Spleen (tissue), 11 donors: ENCODE results near the gene ITGA1. TPM values are rescaled to one million over a fixed set of nuclear protein-coding genes. Genes with fewer than 3 reads are reported as not detected.
A peak's percentile ranks its signal among the peaks of the same experiment; 100 is the strongest.

ENCODE experiments used
- DNase-seq: peaks from one replicate; pipeline ENCODE4 v3.0.0-alpha.2; 2020
- H3K27ac ChIP-seq, 8 donors: fragments of 200-600 bp; sonication (generic) in 7 of 8; 1 replicate in 4 of 8; 2 replicates in 4 of 8; pipeline versions ENCODE4 v1.5.0 to v1.8.0; 2016 to 2021; ENCODE audit warnings: inconsistent platforms in 4 of 8, mild to moderate bottlenecking in 4 of 8, moderate library complexity in 1 of 8
- H3K27me3 ChIP-seq, 7 donors: fragments of 200-600 bp; sonication (generic) in 6 of 7; replicated peaks in 1 of 7; 1 replicate in 4 of 7; 2 replicates in 3 of 7; pipeline versions ENCODE4 v1.5.0 to v1.8.0; 2016 to 2021; ENCODE audit warnings: inconsistent platforms in 3 of 7, mild to moderate bottlenecking in 1 of 7
- H3K36me3 ChIP-seq, 6 donors: fragments of 200-600 bp; sonication (generic) in 5 of 6; 1 replicate in 4 of 6; 2 replicates in 2 of 6; pipeline versions ENCODE4 v1.5.0 to v1.8.0; 2016 to 2021; ENCODE audit warnings: inconsistent platforms in 2 of 6
- H3K4me1 ChIP-seq, 6 donors: fragments of 200-600 bp; sonication (generic) in 5 of 6; 1 replicate in 3 of 6; 2 replicates in 3 of 6; pipeline versions ENCODE4 v1.5.0 to v1.8.0; 2016 to 2021; ENCODE audit warnings: inconsistent platforms in 3 of 6
- H3K4me3 ChIP-seq, 8 donors: fragments of 200-600 bp; sonication (generic) in 7 of 8; 1 replicate in 4 of 8; 2 replicates in 4 of 8; pipeline versions ENCODE4 v1.5.0 to v1.8.0; 2016 to 2021; ENCODE audit warnings: inconsistent platforms in 4 of 8, mild to moderate bottlenecking in 4 of 8, moderate library complexity in 2 of 8
- H3K9me3 ChIP-seq, 8 donors: fragments of 200-600 bp; sonication (generic) in 7 of 8; 1 replicate in 4 of 8; 2 replicates in 4 of 8; pipeline versions ENCODE4 v1.5.0 to v1.8.0; 2016 to 2021; ENCODE audit warnings: inconsistent platforms in 4 of 8
- POLR2A ChIP-seq, 3 donors: fragments of 450-650 bp; IDR thresholded peaks; one replicate each; pipeline ENCODE4 v1.5.1; 2017; ENCODE audit warnings: antibody characterized with exemption in 3 of 3, mild to moderate bottlenecking in 1 of 3
- POLR2AphosphoS5 ChIP-seq, 3 donors: sonication (generic); formaldehyde crosslinking; IDR thresholded peaks; one replicate each; pipeline ENCODE4 v1.5.1; 2017; ENCODE audit warnings: antibody characterized with exemption in 3 of 3
- WGBS, 5 donors: extraction: QIAGEN DNeasy Blood & Tissue Kit in 3 of 5; methylation state at CpG; one replicate each; pipeline versions ENCODE4 v1.1.5 to v1.1.7; 2013 to 2018; 5-methylcytosine and 5-hydroxymethylcytosine counted together
- intact Hi-C: fragments of 100-400 bp; cut with DNase I; formaldehyde crosslinking; loops from one replicate; pipeline ENCODE4 v1.15.0; 2023; ENCODE audit warnings: low total_unique reads
- polyA plus RNA-seq, 3 donors: library from polyadenylated mRNA; stranded (reverse); fragments of 200-250 nt; gene quantifications; one replicate each; pipeline ENCODE4 v1.2.1, GENCODE V29; 2013
- small RNA-seq, 4 donors: library from RNA; depleted of rRNA; stranded (forward); fragments of <200 nt; gene quantifications; one replicate each; pipeline ENCODE3, GENCODE V24; 2016
- total RNA-seq, 7 donors: library from RNA; depleted of rRNA in 3 of 7; stranded (reverse); fragments of >200 nt in 3 of 7; fragmentation: NEBNext Ultra II Directional in 4 of 7; extraction: Animal tissue kit (Norgen Biotek cat#: 25700) in 4 of 7; gene quantifications; one replicate each; pipeline versions ENCODE4 v1.1.0 to v1.2.1, GENCODE V29; 2016 to 2021
- TF ChIP-seq, protein P1 (sequence below), 11 experiments: fragments of 200-600 bp in 7 of 11; fragments of 450-650 bp in 4 of 11; sonication (generic) in 4 of 11; IDR thresholded peaks in 8 of 11; conservative IDR thresholded peaks in 3 of 11; 1 replicate in 7 of 11; 2 replicates in 4 of 11; pipeline versions ENCODE4 v1.4.0 to v1.8.0; 2016 to 2021; ENCODE audit warnings: antibody characterized with exemption in 11 of 11, inconsistent platforms in 4 of 11, mild to moderate bottlenecking in 1 of 11
- donor health status: healthy with polysubstance abuse.
- donor health status: DM: no; HTN: no; CAD: no; lungs with moderate emphysema.
- donor health status: DM: no; HTN: no; CAD: no.
- donor health status: Bipolar disorder and iron deficiency.
- donor health status: healthy.
- donor health status: DM: no; HTN: no; CAD: no.
- donor health status: DM: yes; HTN: yes; CAD: no.

Gene ITGA1
- total and polyA plus RNA-seq, 10 donors, result 8.3 to 505 (median 289) TPM

DNA sequence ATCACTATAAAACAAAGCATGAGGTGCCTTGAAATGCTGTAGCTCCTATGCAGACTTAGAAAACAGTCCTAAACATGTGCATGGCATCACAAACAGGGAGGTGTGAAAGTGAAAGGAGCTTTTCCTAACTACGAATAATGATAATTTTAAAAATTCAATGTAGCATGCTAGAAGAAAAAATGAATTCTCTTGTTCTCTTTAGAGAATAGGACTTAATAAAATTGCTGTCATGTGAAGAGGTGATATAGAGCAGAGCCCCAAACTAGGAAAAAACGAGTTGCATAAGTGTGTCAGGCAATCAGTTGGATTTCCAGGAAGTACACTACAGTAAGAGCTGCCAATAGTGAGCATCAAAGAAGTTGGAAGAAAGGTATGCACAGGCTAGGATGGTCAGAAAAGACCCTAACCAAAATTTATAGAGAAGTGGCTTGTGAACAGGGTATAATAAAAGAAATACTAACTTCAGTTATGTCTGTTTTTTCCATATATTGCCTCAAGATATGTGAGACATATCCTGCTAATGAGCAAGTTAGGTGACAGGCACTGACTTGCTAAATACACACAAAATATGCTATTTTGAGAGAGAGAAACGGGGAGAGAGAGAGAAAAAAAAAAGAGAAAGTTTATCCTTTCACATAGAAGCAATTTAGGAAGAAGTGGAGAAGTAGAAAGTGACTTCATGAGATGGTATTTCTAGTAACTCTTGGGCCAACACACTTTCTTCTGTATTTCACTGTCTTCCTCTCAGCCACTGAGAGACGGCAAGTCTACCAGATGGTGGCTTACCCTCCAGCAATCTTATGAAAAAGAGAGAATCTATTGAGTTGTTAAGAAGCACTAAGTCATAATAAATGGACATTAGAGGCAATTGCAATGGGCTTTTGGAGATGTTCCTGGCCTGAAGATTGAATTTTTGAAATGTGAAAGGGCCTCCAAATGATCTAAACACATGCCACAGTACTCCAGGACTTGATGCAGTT, 219.5 kb downstream of the ITGA1 start:
- DNase-seq, result no peak
- WGBS, 5 donors, result 38 to 53% (median 46%) methylated on average over 4 of the region's 4 CpGs
- intact Hi-C loops, result no loop called here
- TF ChIP-seq POLR2A (IDR thresholded peaks at IDR 0.05), result no peak
- no peak for TF ChIP-seq POLR2AphosphoS5 (IDR thresholded peaks at IDR 0.05)
- TF ChIP-seq, protein P1, sequence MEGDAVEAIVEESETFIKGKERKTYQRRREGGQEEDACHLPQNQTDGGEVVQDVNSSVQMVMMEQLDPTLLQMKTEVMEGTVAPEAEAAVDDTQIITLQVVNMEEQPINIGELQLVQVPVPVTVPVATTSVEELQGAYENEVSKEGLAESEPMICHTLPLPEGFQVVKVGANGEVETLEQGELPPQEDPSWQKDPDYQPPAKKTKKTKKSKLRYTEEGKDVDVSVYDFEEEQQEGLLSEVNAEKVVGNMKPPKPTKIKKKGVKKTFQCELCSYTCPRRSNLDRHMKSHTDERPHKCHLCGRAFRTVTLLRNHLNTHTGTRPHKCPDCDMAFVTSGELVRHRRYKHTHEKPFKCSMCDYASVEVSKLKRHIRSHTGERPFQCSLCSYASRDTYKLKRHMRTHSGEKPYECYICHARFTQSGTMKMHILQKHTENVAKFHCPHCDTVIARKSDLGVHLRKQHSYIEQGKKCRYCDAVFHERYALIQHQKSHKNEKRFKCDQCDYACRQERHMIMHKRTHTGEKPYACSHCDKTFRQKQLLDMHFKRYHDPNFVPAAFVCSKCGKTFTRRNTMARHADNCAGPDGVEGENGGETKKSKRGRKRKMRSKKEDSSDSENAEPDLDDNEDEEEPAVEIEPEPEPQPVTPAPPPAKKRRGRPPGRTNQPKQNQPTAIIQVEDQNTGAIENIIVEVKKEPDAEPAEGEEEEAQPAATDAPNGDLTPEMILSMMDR (IDR thresholded peaks at IDR 0.05 in 8 of 11, conservative IDR thresholded peaks at IDR 0.05 in 3 of 11), result no peak
- H3K4me1 ChIP-seq, result peaks cover 7 to 27% (median 17%) of the 10 kb centered on the region in 6 donors
- H3K9me3 ChIP-seq, result no peaks in the 10 kb centered on the region
- no peaks in the 10 kb centered on the region for H3K36me3 ChIP-seq
- peak overlapping the region in 1 of 8 donors; percentile 3 for H3K4me3 ChIP-seq
- H3K27ac ChIP-seq, result peak overlapping the region in 6 of 8 donors; percentile 7 to 67 (median 31)
- H3K27me3 ChIP-seq, result no peaks in the 10 kb centered on the region

DNA sequence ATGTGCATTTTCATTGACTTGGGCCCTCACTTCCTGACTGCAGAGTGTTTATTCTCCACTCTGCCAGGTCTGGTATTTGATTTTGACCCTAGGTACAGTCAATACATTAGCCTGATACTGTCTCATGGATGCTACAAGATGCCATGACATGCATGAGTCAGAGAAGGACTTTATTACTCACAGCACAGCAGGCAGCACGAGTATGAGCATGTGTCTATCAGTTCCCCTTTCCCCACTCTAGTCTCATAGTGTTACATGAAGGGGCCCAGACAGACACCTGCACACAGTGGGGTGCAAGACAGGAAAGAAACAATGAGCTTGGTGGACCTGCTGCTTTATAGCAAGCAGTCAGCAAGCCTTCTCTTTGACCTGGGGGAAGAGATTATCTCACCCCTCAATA, 221.0 kb downstream of the ITGA1 start:
- Histone ChIP-seq H3K27ac (no peak overlapping the region), H3K9me3 (peaks cover 0 to 3% (median 0%) of the 10 kb centered on the region in 8 donors), H3K4me3 (no peak overlapping the region), H3K4me1 (peaks cover 7 to 27% (median 17%) of the 10 kb centered on the region in 6 donors), H3K36me3 (no peaks in the 10 kb centered on the region), H3K27me3 (no peaks in the 10 kb centered on the region)
- intact Hi-C loops, result no loop called here
- no peak for DNase-seq
- 30 to 50% (median 47%) methylated on average over 1 of the region's 1 CpG for WGBS, 5 donors
- TF ChIP-seq POLR2A (IDR thresholded peaks at IDR 0.05) (no peak), POLR2AphosphoS5 (IDR thresholded peaks at IDR 0.05) (no peak)
- TF ChIP-seq, protein P1 (IDR thresholded peaks at IDR 0.05 in 8 of 11, conservative IDR thresholded peaks at IDR 0.05 in 3 of 11), result no peak

Small RNAs within 50 kb of the gene (small RNA-seq; reads per million reads assigned to genes)
- 0 reads per million in 4 donors for gene B3GNTL1P1

Other genes with a start within 250 kb of the ITGA1 start
- gene PELO, start within 50 bp of the ITGA1 start, total RNA-seq, result 100 to 1,000 TPM in 3 of 7 donors, 10 to 100 TPM in 4; 41.0 to 169 (median 92.9) TPM
- gene PELO, start within 50 bp of the ITGA1 start, polyA plus RNA-seq, result 10 to 100 TPM; 10.4 to 24.2 (median 17.7) TPM
- 10 to 100 TPM; 10.4 to 21.6 (median 18.3) TPM for gene ITGA2, start 201.4 kb downstream of the ITGA1 start, total RNA-seq
- gene ITGA2, start 201.4 kb downstream of the ITGA1 start, polyA plus RNA-seq, result 1 to 10 TPM in 2 of 3 donors, under 1 TPM in 1; 0.54 to 1.8 (median 1.7) TPM